HUES48 (cell line): ENCODE data around the gene SEC22B.
"Not testable (repeated sequence)": the region's sequence is repeated elsewhere in the genome, so short reads cannot be mapped to it uniquely, and the experiment has no call there.

Experiments used
- H3K27ac ChIP-seq: one replicate; pipeline ENCODE4 v1.7.0; 2013; ENCODE audit warnings: low read depth, low read length, inconsistent platforms
- H3K27me3 ChIP-seq: 2 replicates; pipeline ENCODE4 v1.6.1; 2013; ENCODE audit warnings: mild to moderate bottlenecking, low read length; ENCODE audit not compliant: control insufficient read depth, insufficient read depth
- H3K36me3 ChIP-seq: 2 replicates; pipeline ENCODE4 v1.6.1; 2013; ENCODE audit warnings: low read length; ENCODE audit not compliant: control insufficient read depth, insufficient read depth
- H3K4me1 ChIP-seq: 2 replicates; pipeline ENCODE4 v1.6.1; 2013; ENCODE audit warnings: mild to moderate bottlenecking, low read length; ENCODE audit not compliant: control insufficient read depth, insufficient read depth
- H3K4me3 ChIP-seq: 2 replicates; pipeline ENCODE4 v1.5.1; 2013; ENCODE audit warnings: mild to moderate bottlenecking, low read depth, low read length
- H3K9ac ChIP-seq: 2 replicates; pipeline ENCODE4 v1.6.1; 2013; ENCODE audit warnings: mild to moderate bottlenecking, low read depth, low read length, moderate library complexity
- H3K9me3 ChIP-seq: 2 replicates; pipeline ENCODE4 v1.6.1; 2013; ENCODE audit warnings: low read length; ENCODE audit not compliant: control insufficient read depth, insufficient read depth

The SEC22B gene

GRCh38 chr1:120126216-120126615 is 50.1 kb downstream of the SEC22B start:
- H3K9ac ChIP-seq, H3K4me1 ChIP-seq, H3K27me3 ChIP-seq, H3K4me3 ChIP-seq, H3K9me3 ChIP-seq, H3K27ac ChIP-seq, H3K36me3 ChIP-seq: not testable (repeated sequence)

GRCh38 chr1:120124628-120125027 is 51.7 kb downstream of the SEC22B start:
- not testable (repeated sequence) for H3K27me3 ChIP-seq, H3K36me3 ChIP-seq, H3K9me3 ChIP-seq, H3K4me3 ChIP-seq, H3K4me1 ChIP-seq, H3K9ac ChIP-seq, H3K27ac ChIP-seq

- H3K27ac ChIP-seq, H3K9me3 ChIP-seq, H3K4me3 ChIP-seq, H3K27me3 ChIP-seq, H3K9ac ChIP-seq, H3K4me1 ChIP-seq, H3K36me3 ChIP-seq: not testable (repeated sequence)
Observed at GRCh38 chr1:120123813-120124510, 52.4 kb downstream of the SEC22B start.

- not testable (repeated sequence) for H3K4me3 ChIP-seq, H3K9me3 ChIP-seq, H3K9ac ChIP-seq, H3K4me1 ChIP-seq, H3K36me3 ChIP-seq, H3K27ac ChIP-seq, H3K27me3 ChIP-seq
Observed at GRCh38 chr1:120122262-120122893, 53.9 kb downstream of the SEC22B start.

GRCh38 chr1:120121830-120122229 is 54.5 kb downstream of the SEC22B start:
- not testable (repeated sequence) for H3K36me3 ChIP-seq, H3K4me1 ChIP-seq, H3K9me3 ChIP-seq, H3K9ac ChIP-seq, H3K4me3 ChIP-seq, H3K27ac ChIP-seq, H3K27me3 ChIP-seq

- H3K9me3 ChIP-seq, H3K9ac ChIP-seq, H3K4me3 ChIP-seq, H3K27me3 ChIP-seq, H3K27ac ChIP-seq, H3K36me3 ChIP-seq, H3K4me1 ChIP-seq: not testable (repeated sequence)
Observed at GRCh38 chr1:120120525-120120924, 55.8 kb downstream of the SEC22B start.

GRCh38 chr1:120117371-120118177 is 58.7 kb downstream of the SEC22B start:
- H3K27me3 ChIP-seq, H3K4me1 ChIP-seq, H3K9me3 ChIP-seq, H3K27ac ChIP-seq, H3K36me3 ChIP-seq, H3K4me3 ChIP-seq, H3K9ac ChIP-seq: not testable (repeated sequence)

GRCh38 chr1:120116094-120116493 is 60.2 kb downstream of the SEC22B start:
- H3K9me3 ChIP-seq, H3K4me3 ChIP-seq, H3K4me1 ChIP-seq, H3K27me3 ChIP-seq, H3K27ac ChIP-seq, H3K9ac ChIP-seq, H3K36me3 ChIP-seq: not testable (repeated sequence)

- not testable (repeated sequence) for H3K4me1 ChIP-seq, H3K27me3 ChIP-seq, H3K36me3 ChIP-seq, H3K4me3 ChIP-seq, H3K9me3 ChIP-seq, H3K27ac ChIP-seq, H3K9ac ChIP-seq
Observed at GRCh38 chr1:120113134-120113533, 63.2 kb downstream of the SEC22B start.

- not testable (repeated sequence) for H3K9ac ChIP-seq, H3K4me1 ChIP-seq, H3K27ac ChIP-seq, H3K9me3 ChIP-seq, H3K36me3 ChIP-seq, H3K27me3 ChIP-seq, H3K4me3 ChIP-seq
Observed at GRCh38 chr1:120112212-120112611, 64.1 kb downstream of the SEC22B start.

- H3K9ac ChIP-seq, H3K36me3 ChIP-seq, H3K4me1 ChIP-seq, H3K27me3 ChIP-seq, H3K4me3 ChIP-seq, H3K9me3 ChIP-seq, H3K27ac ChIP-seq: not testable (repeated sequence)
Observed at GRCh38 chr1:120111771-120112170, 64.5 kb downstream of the SEC22B start.
